HepG2 (cell line): ENCODE data around the gene SPAG6.

Experiments
- ATF3 ChIP-seq: sonication (generic); formaldehyde crosslinking; IDR thresholded peaks from 2 replicates; pipeline ENCODE4 v1.4.0; 2020; ENCODE audit warnings: missing genetic modification reagents
- ATF7 ChIP-seq, 2 experiments: fragments of 450-650 bp in 1 of 2; sonication (generic) in 1 of 2; formaldehyde crosslinking in 1 of 2; IDR thresholded peaks; 2 replicates each; pipeline versions ENCODE4 v1.4.0 to v1.6.1; 2016 to 2020; ENCODE audit warnings: antibody characterized with exemption in 1 of 2, mild to moderate bottlenecking in 1 of 2, missing genetic modification reagents in 1 of 2
- CTCF ChIP-seq: sonication (generic); formaldehyde crosslinking; IDR thresholded peaks from 2 replicates; pipeline ENCODE4 v1.5.0; 2020; ENCODE audit warnings: mild to moderate bottlenecking, missing genetic modification reagents, moderate library complexity
- NFIB ChIP-seq: sonication (generic); formaldehyde crosslinking; IDR thresholded peaks from 2 replicates; pipeline ENCODE4 v1.9.0; 2021; ENCODE audit warnings: missing genetic modification reagents, mild to moderate bottlenecking, borderline replicate concordance
- SCMH1 ChIP-seq: sonication (generic); formaldehyde crosslinking; IDR thresholded peaks from 2 replicates; pipeline ENCODE4 v1.9.0; 2021; ENCODE audit warnings: missing genetic modification reagents, mild to moderate bottlenecking, borderline replicate concordance
- TRIM22 ChIP-seq: fragments of 450-650 bp; IDR thresholded peaks from 2 replicates; pipeline ENCODE4 v1.6.1; 2017
- ZHX2 ChIP-seq, 2 experiments: sonication (generic) in 1 of 2; formaldehyde crosslinking in 1 of 2; IDR thresholded peaks; 2 replicates each; pipeline versions ENCODE4 v1.6.1 to v1.9.0; 2014 to 2022; ENCODE audit warnings: antibody characterized with exemption in 1 of 2, borderline replicate concordance in 1 of 2, inconsistent platforms in 1 of 2, low read depth in 1 of 2, missing genetic modification reagents in 1 of 2
- ZKSCAN1 ChIP-seq: fragments of 150-350 bp; IDR thresholded peaks from 2 replicates; pipeline ENCODE4 v1.6.1; 2014; ENCODE audit warnings: low read length
- ZNF510 ChIP-seq: sonication (generic); formaldehyde crosslinking; IDR thresholded peaks from 2 replicates; pipeline ENCODE4 v1.4.0; 2020; ENCODE audit warnings: low read depth, mild to moderate bottlenecking, missing genetic modification reagents
- TF ChIP-seq, protein P1 (sequence below): sonication (generic); formaldehyde crosslinking; conservative IDR thresholded peaks from 2 replicates; pipeline ENCODE4 v1.8.1; 2023; ENCODE audit warnings: missing genetic modification reagents
- TF ChIP-seq, protein P2 (sequence below): sonication (generic); formaldehyde crosslinking; IDR thresholded peaks from 2 replicates; pipeline ENCODE4 v1.4.0; 2020; ENCODE audit warnings: missing genetic modification reagents

- TF ChIP-seq ZHX2 (IDR thresholded peaks at IDR 0.05; ENCODE audit: low read depth) (no peak), ZHX2 (CRISPR knock-in tag; IDR thresholded peaks at IDR 0.05; ENCODE audit: borderline replicate concordance) (no peak), ZNF510 (CRISPR knock-in tag) (no peak), CTCF (CRISPR knock-in tag) (no peak), ZKSCAN1 (no peak), SCMH1 (CRISPR knock-in tag) (no peak), ATF7 (IDR thresholded peaks at IDR 0.05) (no peak), ATF7 (CRISPR knock-in tag; IDR thresholded peaks at IDR 0.05) (no peak), TRIM22 (no peak), NFIB (CRISPR knock-in tag) (no peak), ATF3 (CRISPR knock-in tag) (no peak)
- TF ChIP-seq, protein P1, sequence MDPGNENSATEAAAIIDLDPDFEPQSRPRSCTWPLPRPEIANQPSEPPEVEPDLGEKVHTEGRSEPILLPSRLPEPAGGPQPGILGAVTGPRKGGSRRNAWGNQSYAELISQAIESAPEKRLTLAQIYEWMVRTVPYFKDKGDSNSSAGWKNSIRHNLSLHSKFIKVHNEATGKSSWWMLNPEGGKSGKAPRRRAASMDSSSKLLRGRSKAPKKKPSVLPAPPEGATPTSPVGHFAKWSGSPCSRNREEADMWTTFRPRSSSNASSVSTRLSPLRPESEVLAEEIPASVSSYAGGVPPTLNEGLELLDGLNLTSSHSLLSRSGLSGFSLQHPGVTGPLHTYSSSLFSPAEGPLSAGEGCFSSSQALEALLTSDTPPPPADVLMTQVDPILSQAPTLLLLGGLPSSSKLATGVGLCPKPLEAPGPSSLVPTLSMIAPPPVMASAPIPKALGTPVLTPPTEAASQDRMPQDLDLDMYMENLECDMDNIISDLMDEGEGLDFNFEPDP = no peak
- TF ChIP-seq, protein P2, sequence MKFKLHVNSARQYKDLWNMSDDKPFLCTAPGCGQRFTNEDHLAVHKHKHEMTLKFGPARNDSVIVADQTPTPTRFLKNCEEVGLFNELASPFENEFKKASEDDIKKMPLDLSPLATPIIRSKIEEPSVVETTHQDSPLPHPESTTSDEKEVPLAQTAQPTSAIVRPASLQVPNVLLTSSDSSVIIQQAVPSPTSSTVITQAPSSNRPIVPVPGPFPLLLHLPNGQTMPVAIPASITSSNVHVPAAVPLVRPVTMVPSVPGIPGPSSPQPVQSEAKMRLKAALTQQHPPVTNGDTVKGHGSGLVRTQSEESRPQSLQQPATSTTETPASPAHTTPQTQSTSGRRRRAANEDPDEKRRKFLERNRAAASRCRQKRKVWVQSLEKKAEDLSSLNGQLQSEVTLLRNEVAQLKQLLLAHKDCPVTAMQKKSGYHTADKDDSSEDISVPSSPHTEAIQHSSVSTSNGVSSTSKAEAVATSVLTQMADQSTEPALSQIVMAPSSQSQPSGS (CRISPR knock-in tag) = no peak
Observed at GRCh38 chr10:22417736-22418268, 72.5 kb downstream of the SPAG6 start.
